CD14-positive monocyte (primary cell): Measurements from ENCODE around the gene GARIN1A. TPM values are rescaled to one million over a fixed set of nuclear protein-coding genes. Genes with fewer than 3 reads are reported as not detected.

Experiments used
- DNase-seq, 3 donors: peaks; one replicate each; pipeline ENCODE4 v3.0.0-alpha.2; 2011 to 2022
- H2AFZ ChIP-seq: 2 replicates; pipeline ENCODE4 v1.6.0; 2012; ENCODE audit warnings: mild to moderate bottlenecking, low read depth, low read length, inconsistent platforms; ENCODE audit not compliant: insufficient read depth, poor library complexity, severe bottlenecking
- H3K27ac ChIP-seq, 2 donors: 1 replicate in 1 of 2; 2 replicates in 1 of 2; pipeline ENCODE4 v1.5.1; 2012 to 2013; ENCODE audit warnings: low read length in 2 of 2, control low read depth in 1 of 2, inconsistent platforms in 1 of 2, low read depth in 1 of 2, mild to moderate bottlenecking in 1 of 2
- H3K27me3 ChIP-seq, 2 donors: one replicate each; pipeline versions ENCODE4 v1.6.0 to v1.6.1; 2011 to 2013; ENCODE audit warnings: low read length in 2 of 2; ENCODE audit not compliant: control insufficient read depth in 2 of 2, insufficient read depth in 2 of 2
- H3K36me3 ChIP-seq, 2 donors: replicated peaks in 1 of 2; 1 replicate in 1 of 2; 2 replicates in 1 of 2; pipeline versions ENCODE4 v1.5.1 to v1.6.1; 2012 to 2013; ENCODE audit warnings: low read length in 2 of 2, control low read depth in 1 of 2, inconsistent platforms in 1 of 2, mild to moderate bottlenecking in 1 of 2; ENCODE audit not compliant: insufficient read depth in 2 of 2, control insufficient read depth in 1 of 2
- H3K4me1 ChIP-seq, 2 donors: 1 replicate in 1 of 2; 2 replicates in 1 of 2; pipeline versions ENCODE4 v1.5.1 to v1.6.1; 2012 to 2013; ENCODE audit warnings: low read length in 2 of 2, control low read depth in 1 of 2, inconsistent platforms in 1 of 2, mild to moderate bottlenecking in 1 of 2, moderate library complexity in 1 of 2; ENCODE audit not compliant: insufficient read depth in 2 of 2, control insufficient read depth in 1 of 2
- H3K4me2 ChIP-seq: replicated peaks from 2 replicates; pipeline ENCODE3; 2012; ENCODE audit warnings: low read length, moderate library complexity, mild to moderate bottlenecking; ENCODE audit not compliant: poor library complexity, severe bottlenecking; ENCODE audit errors: extremely low read depth
- H3K4me3 ChIP-seq, 3 experiments: fragments of 200-600 bp in 1 of 3; sonication (generic) in 1 of 3; replicated peaks in 1 of 3; 1 replicate in 2 of 3; 2 replicates in 1 of 3; pipeline ENCODE4 v1.5.1; 2011 to 2013; ENCODE audit warnings: low read length in 3 of 3, mild to moderate bottlenecking in 3 of 3, control low read depth in 2 of 3, low read depth in 2 of 3, inconsistent platforms in 1 of 3, moderate library complexity in 1 of 3
- H3K79me2 ChIP-seq: 2 replicates; pipeline ENCODE4 v1.6.0; 2012; ENCODE audit warnings: mild to moderate bottlenecking, control low read depth, inconsistent platforms, low read length, moderate library complexity; ENCODE audit not compliant: insufficient read depth
- H3K9ac ChIP-seq: 2 replicates; pipeline ENCODE4 v1.6.0; 2017; ENCODE audit warnings: low read length, mild to moderate bottlenecking; ENCODE audit not compliant: insufficient read depth, poor library complexity, severe bottlenecking
- H3K9me3 ChIP-seq, 2 donors: replicated peaks in 1 of 2; 1 replicate in 1 of 2; 2 replicates in 1 of 2; pipeline versions ENCODE4 v1.5.1 to v1.6.1; 2012 to 2013; ENCODE audit warnings: low read length in 2 of 2, control low read depth in 1 of 2; ENCODE audit not compliant: control insufficient read depth in 1 of 2, insufficient read depth in 1 of 2
- H4K20me1 ChIP-seq: 2 replicates; pipeline ENCODE4 v1.6.0; 2012; ENCODE audit warnings: mild to moderate bottlenecking, low read length, control low read depth, moderate library complexity; ENCODE audit not compliant: insufficient read depth
- H3K27ac Mint-ChIP-seq, 7 donors: one replicate each; pipeline ENCODE4 v1.8.0; 2020; ENCODE audit warnings: mild to moderate bottlenecking in 7 of 7, mixed read lengths in 7 of 7, moderate library complexity in 6 of 7, inconsistent platforms in 2 of 7
- H3K27me3 Mint-ChIP-seq, 3 donors: one replicate each; pipeline ENCODE4 v1.8.0; 2021 to 2022; ENCODE audit warnings: low read depth in 3 of 3, mild to moderate bottlenecking in 3 of 3, mixed read lengths in 3 of 3, moderate library complexity in 3 of 3, inconsistent platforms in 1 of 3
- H3K36me3 Mint-ChIP-seq, 2 donors: one replicate each; pipeline ENCODE4 v1.8.0; 2020; ENCODE audit warnings: mixed read lengths in 2 of 2, inconsistent platforms in 1 of 2, mild to moderate bottlenecking in 1 of 2
- H3K4me1 Mint-ChIP-seq: one replicate; pipeline ENCODE4 v1.8.0; 2020; ENCODE audit warnings: mild to moderate bottlenecking, mixed read lengths
- H3K4me3 Mint-ChIP-seq, 2 donors: one replicate each; pipeline ENCODE4 v1.8.0; 2020; ENCODE audit warnings: mild to moderate bottlenecking in 2 of 2, mixed read lengths in 2 of 2, moderate library complexity in 1 of 2
- H3K9me3 Mint-ChIP-seq, 7 donors: one replicate each; pipeline ENCODE4 v1.8.0; 2020 to 2022; ENCODE audit warnings: mixed read lengths in 7 of 7, mild to moderate bottlenecking in 6 of 7, moderate library complexity in 6 of 7, inconsistent platforms in 2 of 7
- CTCF ChIP-seq: fragments of 200-600 bp; IDR thresholded peaks from one replicate; pipeline ENCODE4 v1.8.0; 2022; ENCODE audit warnings: antibody characterized with exemption, mild to moderate bottlenecking
- WGBS: methylation state at CpG from one replicate; pipeline ENCODE4 v1.1.5; 2013; ENCODE audit warnings: missing lambda C conversion rate; ENCODE audit not compliant: insufficient coverage; 5-methylcytosine and 5-hydroxymethylcytosine counted together
- intact Hi-C, 2 donors: fragments of 100-400 bp; cut with micrococcal nuclease; formaldehyde crosslinking; loops; one replicate each; pipeline versions ENCODE4 v1.15.0 to v1.15.1; 2023
- polyA plus RNA-seq, 3 donors: library from polyadenylated mRNA; depleted of rRNA in 1 of 3; unstranded in 2 of 3; stranded (reverse) in 1 of 3; fragments of 300-500 nt in 2 of 3; fragments of >200 nt in 1 of 3; fragmentation: Illumina TruSeq in 2 of 3; gene quantifications; 1 replicate in 2 of 3; 2 replicates in 1 of 3; pipeline ENCODE4 v1.2.3, GENCODE V29; 2012 to 2021

The GARIN1A gene
- polyA plus RNA-seq, 3 donors: 0.02 to 1.8 TPM; not detected in 1

- whole genome bisulfite sequencing: no CpG with 5 or more reads among the region's 4 CpGs
- Histone ChIP-seq H3K9ac (no peak overlapping the region), H4K20me1 (no peaks in the 10 kb centered on the region), H3K27me3 (peaks cover 0 to 2% of the 10 kb centered on the region in 2 donors), H3K4me3 (no peak overlapping the region), H3K36me3 (no peaks in the 10 kb centered on the region), H3K27ac (no peak overlapping the region), H3K4me1 (no peaks in the 10 kb centered on the region), H2AFZ (no peak overlapping the region), H3K4me2 (no peak overlapping the region), H3K9me3 (no peaks in the 10 kb centered on the region), H3K79me2 (no peaks in the 10 kb centered on the region)
- DNase-seq: no peak
- no peak overlapping the region for H3K27ac Mint-ChIP-seq
- H3K4me3 Mint-ChIP-seq: no peak overlapping the region
- peaks cover 0 to 1% (median 0%) of the 10 kb centered on the region in 7 donors for H3K9me3 Mint-ChIP-seq
- intact Hi-C loops: no loop called here
- peaks cover 3% of the 10 kb centered on the region for H3K4me1 Mint-ChIP-seq
- no peak for TF ChIP-seq CTCF
- H3K36me3 Mint-ChIP-seq: no peaks in the 10 kb centered on the region
- H3K27me3 Mint-ChIP-seq: peaks cover 9 to 29% (median 24%) of the 10 kb centered on the region in 3 donors
These were observed 4.6 kb downstream of the GARIN1A start for GRCh38 chr7:128676665-128677064.

- Mint-ChIP-seq H3K27ac (no peak overlapping the region), H3K27me3 (peaks cover 5 to 10% (median 9%) of the 10 kb centered on the region in 3 donors), H3K4me1 (no peaks in the 10 kb centered on the region), H3K9me3 (peaks cover 0 to 2% (median 0%) of the 10 kb centered on the region in 7 donors), H3K4me3 (no peak overlapping the region), H3K36me3 (no peaks in the 10 kb centered on the region)
- H3K79me2 ChIP-seq: no peaks in the 10 kb centered on the region
- no peak overlapping the region for H3K4me3 ChIP-seq
- H3K36me3 ChIP-seq: no peaks in the 10 kb centered on the region
- TF ChIP-seq CTCF: no peak
- no peak overlapping the region for H2AFZ ChIP-seq
- no peaks in the 10 kb centered on the region for H3K27me3 ChIP-seq
- no peak overlapping the region for H3K9ac ChIP-seq
- no peaks in the 10 kb centered on the region for H3K9me3 ChIP-seq
- no peak overlapping the region for H3K27ac ChIP-seq
- no peaks in the 10 kb centered on the region for H4K20me1 ChIP-seq
- DNase-seq: no peak
- 92% methylated on average over 5 of the region's 6 CpGs for WGBS
- intact Hi-C loops: no loop called here
- H3K4me1 ChIP-seq: no peaks in the 10 kb centered on the region
- no peak overlapping the region for H3K4me2 ChIP-seq
These were observed 7.8 kb downstream of the GARIN1A start for GRCh38 chr7:128679920-128680319.
